Ishikawa (cell line): ENCODE measurements around the gene CEP112.

Experiments
- CEBPB ChIP-seq: IDR thresholded peaks from 2 replicates; pipeline ENCODE4 v1.6.1; 2012
- CREB1 ChIP-seq: IDR thresholded peaks from 2 replicates; pipeline ENCODE4 v1.6.1; 2012; ENCODE audit warnings: low read depth
- EGR1 ChIP-seq: IDR thresholded peaks from 2 replicates; pipeline ENCODE4 v1.6.1; 2012
- EP300 ChIP-seq: IDR thresholded peaks from 2 replicates; pipeline ENCODE4 v1.6.1; 2012; ENCODE audit warnings: borderline replicate concordance
- FOXM1 ChIP-seq: IDR thresholded peaks from 2 replicates; pipeline ENCODE4 v1.6.1; 2012; ENCODE audit warnings: low read depth, borderline replicate concordance
- NFIC ChIP-seq: IDR thresholded peaks from 2 replicates; pipeline ENCODE4 v1.6.1; 2012
- RAD21 ChIP-seq: IDR thresholded peaks from 2 replicates; pipeline ENCODE4 v1.6.1; 2012; ENCODE audit warnings: low read depth
- TAF1 ChIP-seq: IDR thresholded peaks from 2 replicates; pipeline ENCODE4 v1.6.1; 2012; ENCODE audit warnings: low read depth, mild to moderate bottlenecking
- TCF12 ChIP-seq: IDR thresholded peaks from 2 replicates; pipeline ENCODE4 v1.6.1; 2012; ENCODE audit warnings: low read depth
- TEAD4 ChIP-seq: IDR thresholded peaks from 2 replicates; pipeline ENCODE4 v1.6.1; 2012
- USF1 ChIP-seq: IDR thresholded peaks from 2 replicates; pipeline ENCODE4 v1.6.1; 2012
- YY1 ChIP-seq: IDR thresholded peaks from 2 replicates; pipeline ENCODE4 v1.6.1; 2012; ENCODE audit warnings: low read depth
- ZBTB7A ChIP-seq: IDR thresholded peaks from 2 replicates; pipeline ENCODE4 v1.6.1; 2012; ENCODE audit warnings: low read depth
- TF ChIP-seq, protein P1 (sequence below): IDR thresholded peaks from 2 replicates; pipeline ENCODE4 v1.6.1; 2012; ENCODE audit warnings: low read depth, mild to moderate bottlenecking
- TF ChIP-seq, protein P2 (sequence below): IDR thresholded peaks from 2 replicates; pipeline ENCODE4 v1.6.1; 2012

CEP112 gene

DNA sequence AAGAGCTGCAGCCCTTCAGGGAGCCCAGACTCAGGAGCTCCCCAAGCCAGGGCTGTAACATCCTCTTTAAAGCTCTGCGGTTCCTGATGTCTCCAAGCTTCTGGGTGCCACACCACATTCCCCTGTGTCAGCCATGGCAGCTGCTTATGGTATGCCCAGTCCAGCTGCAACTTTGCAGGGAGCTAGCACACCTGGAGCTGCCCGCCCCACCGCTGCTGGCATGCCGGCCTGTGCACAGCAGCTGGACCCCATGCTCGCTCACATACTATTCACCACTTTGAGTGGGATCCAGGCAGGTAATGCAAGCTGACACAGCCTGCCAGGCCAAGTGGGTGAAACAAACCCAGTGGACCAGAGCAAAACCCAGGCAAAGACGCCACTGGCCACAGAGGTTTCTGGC is 324.9 kb downstream of the CEP112 start:
- TF ChIP-seq CEBPB (no peak), USF1 (no peak), RAD21 (no peak), EP300 (no peak), YY1 (no peak), TCF12 (no peak), EGR1 (no peak), TAF1 (no peak), NFIC (no peak), TEAD4 (no peak), FOXM1 (no peak), CREB1 (no peak), ZBTB7A (no peak)
- TF ChIP-seq, protein P1, sequence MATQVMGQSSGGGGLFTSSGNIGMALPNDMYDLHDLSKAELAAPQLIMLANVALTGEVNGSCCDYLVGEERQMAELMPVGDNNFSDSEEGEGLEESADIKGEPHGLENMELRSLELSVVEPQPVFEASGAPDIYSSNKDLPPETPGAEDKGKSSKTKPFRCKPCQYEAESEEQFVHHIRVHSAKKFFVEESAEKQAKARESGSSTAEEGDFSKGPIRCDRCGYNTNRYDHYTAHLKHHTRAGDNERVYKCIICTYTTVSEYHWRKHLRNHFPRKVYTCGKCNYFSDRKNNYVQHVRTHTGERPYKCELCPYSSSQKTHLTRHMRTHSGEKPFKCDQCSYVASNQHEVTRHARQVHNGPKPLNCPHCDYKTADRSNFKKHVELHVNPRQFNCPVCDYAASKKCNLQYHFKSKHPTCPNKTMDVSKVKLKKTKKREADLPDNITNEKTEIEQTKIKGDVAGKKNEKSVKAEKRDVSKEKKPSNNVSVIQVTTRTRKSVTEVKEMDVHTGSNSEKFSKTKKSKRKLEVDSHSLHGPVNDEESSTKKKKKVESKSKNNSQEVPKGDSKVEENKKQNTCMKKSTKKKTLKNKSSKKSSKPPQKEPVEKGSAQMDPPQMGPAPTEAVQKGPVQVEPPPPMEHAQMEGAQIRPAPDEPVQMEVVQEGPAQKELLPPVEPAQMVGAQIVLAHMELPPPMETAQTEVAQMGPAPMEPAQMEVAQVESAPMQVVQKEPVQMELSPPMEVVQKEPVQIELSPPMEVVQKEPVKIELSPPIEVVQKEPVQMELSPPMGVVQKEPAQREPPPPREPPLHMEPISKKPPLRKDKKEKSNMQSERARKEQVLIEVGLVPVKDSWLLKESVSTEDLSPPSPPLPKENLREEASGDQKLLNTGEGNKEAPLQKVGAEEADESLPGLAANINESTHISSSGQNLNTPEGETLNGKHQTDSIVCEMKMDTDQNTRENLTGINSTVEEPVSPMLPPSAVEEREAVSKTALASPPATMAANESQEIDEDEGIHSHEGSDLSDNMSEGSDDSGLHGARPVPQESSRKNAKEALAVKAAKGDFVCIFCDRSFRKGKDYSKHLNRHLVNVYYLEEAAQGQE = no peak
- TF ChIP-seq, protein P2, sequence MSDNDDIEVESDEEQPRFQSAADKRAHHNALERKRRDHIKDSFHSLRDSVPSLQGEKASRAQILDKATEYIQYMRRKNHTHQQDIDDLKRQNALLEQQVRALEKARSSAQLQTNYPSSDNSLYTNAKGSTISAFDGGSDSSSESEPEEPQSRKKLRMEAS = no peak

GRCh38 chr17:65865715-65866425 is 326.1 kb downstream of the CEP112 start:
- TF ChIP-seq YY1 (no peak), USF1 (no peak), EP300 (no peak), TEAD4 (no peak), ZBTB7A (no peak)
- TF ChIP-seq, protein P2 = no peak

- TF ChIP-seq YY1 = no peak
- TF ChIP-seq NFIC = no peak
- no peak for TF ChIP-seq EGR1
- no peak for TF ChIP-seq TAF1
- no peak for TF ChIP-seq FOXM1
- no peak for TF ChIP-seq TEAD4
- no peak for TF ChIP-seq RAD21
- no peak for TF ChIP-seq TCF12
- TF ChIP-seq, protein P1 = no peak
- TF ChIP-seq ZBTB7A = no peak
- TF ChIP-seq CEBPB = no peak
- TF ChIP-seq EP300 = no peak
- TF ChIP-seq CREB1 = no peak
- TF ChIP-seq USF1 = no peak
- TF ChIP-seq, protein P2 = no peak
Observed at GRCh38 chr17:65864394-65864793, 327.5 kb downstream of the CEP112 start.

DNA sequence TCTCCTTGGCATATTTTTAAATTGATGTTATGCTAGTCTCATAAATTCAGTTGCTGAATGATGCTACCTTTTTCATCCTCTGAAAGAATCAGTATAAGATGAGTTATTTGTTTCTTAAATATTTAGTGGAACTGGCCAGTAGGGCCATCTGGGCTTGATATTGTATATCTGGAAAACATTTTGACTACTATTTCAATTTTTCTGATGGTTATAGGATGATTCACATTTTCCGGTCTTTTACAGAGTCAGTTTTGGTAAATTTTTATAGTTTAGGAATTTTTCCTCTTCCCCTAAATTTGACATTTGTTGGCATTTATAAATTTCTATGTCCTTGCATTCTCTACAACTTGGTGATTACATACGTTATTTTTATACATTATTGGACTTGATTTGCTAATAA is 334.2 kb downstream of the CEP112 start:
- no peak for TF ChIP-seq USF1
- no peak for TF ChIP-seq ZBTB7A
- no peak for TF ChIP-seq EGR1
- TF ChIP-seq CEBPB = no peak
- TF ChIP-seq FOXM1 = no peak

DNA sequence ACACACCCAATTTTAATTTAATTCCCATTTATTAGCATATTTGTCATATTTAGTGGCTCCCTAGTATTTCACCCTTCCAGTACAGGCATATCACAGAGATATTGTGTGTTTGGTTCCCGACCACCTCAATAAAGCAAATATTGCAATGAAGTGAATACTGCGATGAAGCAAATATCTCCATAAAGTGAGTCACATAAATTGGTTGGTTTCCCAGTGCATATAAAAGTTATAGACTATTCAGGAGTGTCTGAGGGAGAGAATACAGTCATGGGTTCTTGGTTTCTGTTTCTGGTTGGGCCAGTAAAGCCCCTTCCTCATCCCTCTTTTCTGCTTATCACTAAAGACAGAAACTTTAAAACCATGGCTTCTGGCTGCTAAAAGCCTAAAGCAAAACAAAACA is 335.1 kb downstream of the CEP112 start:
- TF ChIP-seq FOXM1 (no peak), CEBPB (no peak), NFIC (no peak), EP300 (no peak), YY1 (no peak), USF1 (no peak), TAF1 (no peak), RAD21 (no peak), TEAD4 (no peak), TCF12 (no peak), EGR1 (no peak)
- TF ChIP-seq, protein P2 = no peak
- TF ChIP-seq, protein P1 = no peak
